ENCODE results near the gene MED16. TPM values are rescaled to one million over a fixed set of nuclear protein-coding genes. Genes with fewer than 3 reads are reported as not detected.
A peak's percentile ranks its signal among the peaks of the same experiment; 100 is the strongest.

The MED16 gene
- total and polyA plus RNA-seq, 2 of the 13 experiments (the other 11 are each of a cell fraction or from before 2014, with no cell fraction given): 13.3 to 14.8 TPM

DNA sequence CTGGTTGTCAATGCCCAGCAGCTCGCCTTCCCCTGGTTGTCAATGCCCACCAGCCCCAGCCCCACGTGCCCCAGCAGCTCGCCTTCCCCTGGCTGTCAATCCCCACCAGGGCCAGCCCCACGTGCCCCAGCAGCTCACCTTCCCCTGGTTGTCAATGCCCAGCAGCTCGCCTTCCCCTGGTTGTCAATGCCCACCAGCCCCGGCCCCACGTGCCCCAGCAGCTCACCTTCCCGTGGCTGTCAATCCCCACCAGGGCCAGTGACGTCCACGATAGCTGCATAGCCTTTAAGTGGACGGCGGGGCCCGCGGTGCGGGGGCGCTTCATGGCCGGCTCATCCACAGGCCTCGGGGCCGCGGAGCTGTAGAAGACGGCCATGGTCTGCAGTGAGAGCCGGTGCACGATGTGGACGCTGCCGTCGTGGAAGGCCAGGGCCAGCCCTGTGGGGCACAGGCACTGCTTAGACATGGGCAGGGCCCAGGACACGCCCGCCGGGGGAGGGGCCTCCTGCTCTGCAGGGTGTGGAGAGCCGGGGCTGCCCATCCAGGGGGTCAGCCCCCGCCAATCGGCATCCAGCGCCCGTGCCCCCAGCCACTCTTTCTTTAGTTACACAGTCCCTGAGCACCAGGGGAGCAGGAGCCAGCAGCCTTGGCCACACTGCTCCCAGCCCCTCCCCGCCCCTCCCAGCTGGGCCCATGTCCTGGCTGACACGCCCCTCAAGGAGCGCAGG, 13.1 kb downstream of the MED16 start:
- intact Hi-C loops (cut with micrococcal nuclease; ENCODE audit: unreplicated experiment) (no loop called here), in situ Hi-C loops (cut with HindIII; ENCODE audit: extremely low pct_ligation_motif_present, low pct_unique_long_range_greater_than_20kb) (no loop called here)
- WGBS (ENCODE audit: low lambda C conversion rate): 95% methylated on average over 34 of the region's 37 CpGs
- H2AFZ ChIP-seq (ENCODE audit: low read length): no peak overlapping the region
- no peak overlapping the region for H3K4me3 ChIP-seq (replicated peaks in 1 of 3; ENCODE audit: insufficient read depth in 1 of 3, low read depth in 2 of 3, low read length in 3 of 3)
- peaks cover 16% of the 10 kb centered on the region in 2 experiments; a peak in 4 of 5 replicates for H3K36me3 ChIP-seq (replicated peaks in 1 of 2; ENCODE audit: control insufficient read depth in 1 of 2, insufficient read depth in 2 of 2, low read length in 2 of 2)
- ATAC-seq: no peak
- BruUV-seq (replicated peaks): no TSS peak
- ChIA-PET CTCF (ENCODE audit: low intra/inter-chr PET ratio, low total read pairs) (no interaction called here), POLR2A (interaction anchor here (0.6 to 1.6 kb wide), 2 partner anchors 13 to 18 kb away, joined by 3 read pairs; partner anchors contain the start of genes MED16 and RNU6-9)
- no peak overlapping the region for H3K27ac ChIP-seq (ENCODE audit: extremely low read length, insufficient read depth, low read length)
- no peak for DNase-seq (ENCODE audit: low spot score)
- no peaks in the 10 kb centered on the region for H3K4me1 ChIP-seq (ENCODE audit: insufficient read depth, low read length)
- no peaks in the 10 kb centered on the region for H4K20me1 ChIP-seq (ENCODE audit: insufficient read depth, low read length)
- no peak overlapping the region for H3K4me2 ChIP-seq (ENCODE audit: low read depth, low read length)
- TF ChIP-seq SCMH1 (CRISPR knock-in tag; IDR thresholded peaks at IDR 0.05; ENCODE audit: borderline replicate concordance) (no peak), HNRNPL (IDR thresholded peaks at IDR 0.05; ENCODE audit: low read depth, low read length) (0 out of 2 replicates have a peak, but pooled peaks have one; percentile 2), KDM4B (CRISPR knock-in tag; IDR thresholded peaks at IDR 0.05) (no peak), RBFOX2 (IDR thresholded peaks at IDR 0.05; ENCODE audit: low read depth, low read length) (peak; percentile 27; the same call in 1 of the 2 replicates), ZNF550 (CRISPR knock-in tag; IDR thresholded peaks at IDR 0.05; ENCODE audit: borderline replicate concordance) (no peak), POLR2A (IDR thresholded peaks at IDR 0.05; ENCODE audit: insufficient read depth in 1 of 2, low read depth in 2 of 2, low read length in 2 of 2) (0 out of 4 replicates have a peak, but pooled peaks of 1 of the 2 experiments have one; percentile 5), AGO2 (optimal IDR thresholded peaks at IDR 0.05; ENCODE audit: low read depth, low read length) (peak; percentile 58)
- TF ChIP-seq, protein P1, sequence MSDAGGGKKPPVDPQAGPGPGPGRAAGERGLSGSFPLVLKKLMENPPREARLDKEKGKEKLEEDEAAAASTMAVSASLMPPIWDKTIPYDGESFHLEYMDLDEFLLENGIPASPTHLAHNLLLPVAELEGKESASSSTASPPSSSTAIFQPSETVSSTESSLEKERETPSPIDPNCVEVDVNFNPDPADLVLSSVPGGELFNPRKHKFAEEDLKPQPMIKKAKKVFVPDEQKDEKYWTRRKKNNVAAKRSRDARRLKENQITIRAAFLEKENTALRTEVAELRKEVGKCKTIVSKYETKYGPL (CRISPR knock-in tag; IDR thresholded peaks at IDR 0.05): no peak
- TF ChIP-seq, protein P2, sequence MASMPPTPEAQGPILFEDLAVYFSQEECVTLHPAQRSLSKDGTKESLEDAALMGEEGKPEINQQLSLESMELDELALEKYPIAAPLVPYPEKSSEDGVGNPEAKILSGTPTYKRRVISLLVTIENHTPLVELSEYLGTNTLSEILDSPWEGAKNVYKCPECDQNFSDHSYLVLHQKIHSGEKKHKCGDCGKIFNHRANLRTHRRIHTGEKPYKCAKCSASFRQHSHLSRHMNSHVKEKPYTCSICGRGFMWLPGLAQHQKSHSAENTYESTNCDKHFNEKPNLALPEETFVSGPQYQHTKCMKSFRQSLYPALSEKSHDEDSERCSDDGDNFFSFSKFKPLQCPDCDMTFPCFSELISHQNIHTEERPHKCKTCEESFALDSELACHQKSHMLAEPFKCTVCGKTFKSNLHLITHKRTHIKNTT (CRISPR knock-in tag; IDR thresholded peaks at IDR 0.05): no peak
- no peaks in the 10 kb centered on the region for H3K27me3 ChIP-seq (ENCODE audit: control insufficient read depth in 1 of 2, insufficient read depth in 2 of 2, low read length in 2 of 2)
- H3K79me2 ChIP-seq (ENCODE audit: insufficient read depth, low read length): no peaks in the 10 kb centered on the region
- no peak overlapping the region for H3K9ac ChIP-seq (ENCODE audit: insufficient read depth, low read depth, low read length)
- no peaks in the 10 kb centered on the region for H3K9me3 ChIP-seq (ENCODE audit: low read length)
- no peak for FAIRE-seq
